Neural progenitor cell (in vitro differentiated cells): ENCODE measurements around the gene COPS2. TPM values are rescaled to one million over a fixed set of nuclear protein-coding genes. Genes with fewer than 3 reads are reported as not detected.

Source experiments
- DNase-seq: peaks from one replicate; pipeline ENCODE4 v3.0.0-alpha.2; 2016; ENCODE audit warnings: low spot score
- H2AFZ ChIP-seq: fragments of 200-600 bp; sonication (generic); replicated peaks from 2 replicates; pipeline ENCODE4 v1.6.1; 2016; ENCODE audit warnings: antibody characterized with exemption
- H3F3A ChIP-seq: fragments of 200-600 bp; sonication (generic); 2 replicates; pipeline ENCODE4 v1.6.1; 2016; ENCODE audit warnings: antibody characterized with exemption, low read depth
- H3K27ac ChIP-seq: fragments of 200-600 bp; sonication (generic); 2 replicates; pipeline ENCODE4 v1.5.1; 2016; ENCODE audit warnings: mild to moderate bottlenecking
- H3K27me3 ChIP-seq: fragments of 200-600 bp; sonication (generic); 2 replicates; pipeline ENCODE4 v1.6.1; 2016; ENCODE audit warnings: mild to moderate bottlenecking, moderate library complexity
- H3K36me3 ChIP-seq: fragments of 200-600 bp; sonication (generic); 2 replicates; pipeline ENCODE4 v1.5.1; 2016
- H3K4me1 ChIP-seq: fragments of 200-600 bp; sonication (generic); 2 replicates; pipeline ENCODE4 v1.6.1; 2016; ENCODE audit warnings: mixed run types
- H3K4me2 ChIP-seq: fragments of 200-600 bp; sonication (generic); 2 replicates; pipeline ENCODE4 v1.6.1; 2016
- H3K4me3 ChIP-seq: fragments of 200-600 bp; sonication (generic); 2 replicates; pipeline ENCODE4 v1.5.1; 2016
- H3K79me2 ChIP-seq: fragments of 200-600 bp; sonication (generic); 2 replicates; pipeline ENCODE4 v1.6.1; 2016; ENCODE audit warnings: low read depth
- H3K9ac ChIP-seq: fragments of 200-600 bp; sonication (generic); 2 replicates; pipeline ENCODE4 v1.6.1; 2016
- H3K9me3 ChIP-seq: fragments of 200-600 bp; sonication (generic); 2 replicates; pipeline ENCODE4 v1.5.1; 2016; ENCODE audit warnings: low read depth
- H4K20me1 ChIP-seq: fragments of 200-600 bp; sonication (generic); 2 replicates; pipeline ENCODE4 v1.6.1; 2016; ENCODE audit warnings: low read depth
- H3K27ac Mint-ChIP-seq: 3 replicates; pipeline ENCODE4 v1.8.0; 2021; ENCODE audit warnings: mixed read lengths
- H3K27me3 Mint-ChIP-seq: 2 replicates; pipeline ENCODE4 v1.8.0; 2022; ENCODE audit warnings: low read depth, mild to moderate bottlenecking, inconsistent platforms, moderate library complexity, mixed read lengths; ENCODE audit not compliant: insufficient read depth
- H3K36me3 Mint-ChIP-seq: 3 replicates; pipeline ENCODE4 v1.8.0; 2021; ENCODE audit warnings: mixed read lengths
- H3K4me1 Mint-ChIP-seq: 3 replicates; pipeline ENCODE4 v1.8.0; 2021; ENCODE audit warnings: mixed read lengths
- H3K4me3 Mint-ChIP-seq: 3 replicates; pipeline ENCODE4 v1.8.0; 2021; ENCODE audit warnings: mild to moderate bottlenecking, moderate library complexity, mixed read lengths
- H3K9me3 Mint-ChIP-seq: 3 replicates; pipeline ENCODE4 v1.8.0; 2020; ENCODE audit warnings: mixed read lengths
- EZH2 ChIP-seq: fragments of 200-600 bp; sonication (generic); IDR thresholded peaks from 2 replicates; pipeline ENCODE4 v1.6.1; 2017; ENCODE audit warnings: antibody characterized with exemption, mild to moderate bottlenecking, moderate library complexity
- EZH2phosphoT487 ChIP-seq: fragments of 200-600 bp; sonication (generic); IDR thresholded peaks from 2 replicates; pipeline ENCODE4 v1.6.1; 2017; ENCODE audit warnings: antibody characterized with exemption
- total RNA-seq: library from RNA; depleted of rRNA; stranded (reverse); fragments of >200 nt; gene quantifications from 2 replicates; pipeline ENCODE4 v1.2.3, GENCODE V29; 2015; ENCODE audit warnings: low replicate concordance
- TF ChIP-seq, protein P1 (sequence below): fragments of 200-600 bp; sonication (generic); IDR thresholded peaks from 2 replicates; pipeline ENCODE4 v1.5.1; 2017; ENCODE audit warnings: antibody characterized with exemption, mild to moderate bottlenecking

The COPS2 gene
- total RNA-seq, result 86.2 and 163 TPM in 2 replicates

DNA sequence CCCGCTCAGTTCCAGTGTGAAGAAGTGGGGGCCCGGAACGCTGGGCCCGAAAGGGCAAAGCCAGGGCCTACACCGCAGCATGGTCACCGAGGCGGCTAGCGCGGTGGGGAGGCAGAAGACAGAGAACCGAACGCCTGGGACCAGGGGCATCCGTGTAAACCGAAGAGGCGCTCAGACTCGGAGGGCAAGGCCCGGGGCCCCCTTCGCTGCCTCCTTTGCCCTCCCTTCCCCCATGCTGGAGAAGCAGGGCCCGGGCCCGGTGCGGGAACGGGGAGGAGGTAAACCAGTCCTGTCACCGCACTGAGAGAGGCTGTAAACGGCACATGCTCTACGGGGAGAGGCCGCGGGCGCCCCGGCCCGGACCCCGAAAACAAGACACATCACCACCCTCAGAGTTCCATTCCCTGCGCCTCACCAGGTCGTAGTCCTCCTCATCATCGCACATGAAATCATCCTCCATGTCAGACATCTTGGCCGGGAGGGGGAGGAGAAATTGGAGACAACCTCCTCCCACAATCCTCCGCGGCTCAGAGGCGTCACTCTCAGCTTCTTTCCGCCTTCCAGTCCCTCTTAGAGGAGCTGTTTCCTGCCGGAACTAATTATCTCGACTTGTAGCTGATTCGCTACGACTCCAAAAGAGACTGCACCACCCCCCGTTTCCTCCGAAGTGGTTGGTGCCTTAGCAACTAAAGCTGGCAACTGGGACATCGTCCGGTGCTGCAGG lies at the start of gene COPS2:
Gene COPS2, minus strand, starts transcription at position 490 of the 724 bp plus-strand sequence. Its CDS starts 21 bp downstream, at position 469.
- Histone ChIP-seq H3K4me1 (peaks cover 18% of the 10 kb centered on the region), H3K4me3 (peak within 1 kb of the TSS; percentile 96), H3K9ac (peak within 1 kb of the TSS; percentile 95), H4K20me1 (peaks cover 13% of the 10 kb centered on the region), H3K4me2 (peak within 1 kb of the TSS; percentile 95), H3K27ac (peak within 1 kb of the TSS; percentile 57), H3K79me2 (peaks cover 67% of the 10 kb centered on the region), H3F3A (peaks cover 9% of the 10 kb centered on the region), H3K36me3 (no peaks in the 10 kb centered on the region), H3K9me3 (no peaks in the 10 kb centered on the region), H2AFZ (peak within 1 kb of the TSS; percentile 98), H3K27me3 (no peaks in the 10 kb centered on the region)
- no peaks in the 10 kb centered on the region for H3K36me3 Mint-ChIP-seq
- peak within 1 kb of the TSS; percentile 99 for H3K27ac Mint-ChIP-seq
- no peaks in the 10 kb centered on the region for H3K9me3 Mint-ChIP-seq
- H3K27me3 Mint-ChIP-seq, result peaks cover 2% of the 10 kb centered on the region
- peak within 1 kb of the TSS; percentile 100 for H3K4me3 Mint-ChIP-seq
- TF ChIP-seq EZH2phosphoT487 (no peak), EZH2 (no peak)
- TF ChIP-seq, protein P1, sequence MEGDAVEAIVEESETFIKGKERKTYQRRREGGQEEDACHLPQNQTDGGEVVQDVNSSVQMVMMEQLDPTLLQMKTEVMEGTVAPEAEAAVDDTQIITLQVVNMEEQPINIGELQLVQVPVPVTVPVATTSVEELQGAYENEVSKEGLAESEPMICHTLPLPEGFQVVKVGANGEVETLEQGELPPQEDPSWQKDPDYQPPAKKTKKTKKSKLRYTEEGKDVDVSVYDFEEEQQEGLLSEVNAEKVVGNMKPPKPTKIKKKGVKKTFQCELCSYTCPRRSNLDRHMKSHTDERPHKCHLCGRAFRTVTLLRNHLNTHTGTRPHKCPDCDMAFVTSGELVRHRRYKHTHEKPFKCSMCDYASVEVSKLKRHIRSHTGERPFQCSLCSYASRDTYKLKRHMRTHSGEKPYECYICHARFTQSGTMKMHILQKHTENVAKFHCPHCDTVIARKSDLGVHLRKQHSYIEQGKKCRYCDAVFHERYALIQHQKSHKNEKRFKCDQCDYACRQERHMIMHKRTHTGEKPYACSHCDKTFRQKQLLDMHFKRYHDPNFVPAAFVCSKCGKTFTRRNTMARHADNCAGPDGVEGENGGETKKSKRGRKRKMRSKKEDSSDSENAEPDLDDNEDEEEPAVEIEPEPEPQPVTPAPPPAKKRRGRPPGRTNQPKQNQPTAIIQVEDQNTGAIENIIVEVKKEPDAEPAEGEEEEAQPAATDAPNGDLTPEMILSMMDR, result peak; percentile 3
- peak; percentile 98 for DNase-seq
- H3K4me1 Mint-ChIP-seq, result peaks cover 24% of the 10 kb centered on the region

DNA sequence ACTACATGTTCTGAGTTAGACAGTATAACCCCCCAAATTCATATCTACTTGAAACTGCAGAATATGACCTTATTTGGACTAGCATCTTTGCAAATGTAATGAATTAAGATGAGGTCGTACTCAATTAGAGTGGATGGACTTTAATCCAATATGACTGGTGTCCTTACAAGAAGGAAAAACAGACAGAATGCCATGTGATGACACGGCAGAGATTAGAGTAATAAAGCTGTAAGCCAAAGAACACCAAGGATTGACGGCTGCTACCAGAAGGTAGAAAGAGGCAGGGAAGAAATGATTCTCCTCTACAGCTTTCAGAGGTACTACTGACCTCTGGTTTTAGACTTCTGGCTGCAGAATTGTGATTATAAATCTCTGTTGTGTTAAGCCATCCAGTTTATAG lies 44.9 kb upstream of the COPS2 start:
- H3K4me3 ChIP-seq, result no peak overlapping the region
- no peak overlapping the region for H3K4me2 ChIP-seq
- H2AFZ ChIP-seq, result no peak overlapping the region
- TF ChIP-seq EZH2 (no peak), EZH2phosphoT487 (no peak)
- TF ChIP-seq, protein P1, result no peak
- H4K20me1 ChIP-seq, result no peaks in the 10 kb centered on the region
- no peaks in the 10 kb centered on the region for H3K9me3 ChIP-seq
- H3K36me3 Mint-ChIP-seq, result peaks cover 2% of the 10 kb centered on the region
- no peaks in the 10 kb centered on the region for H3F3A ChIP-seq
- H3K9me3 Mint-ChIP-seq, result no peaks in the 10 kb centered on the region
- no peak overlapping the region for H3K9ac ChIP-seq
- H3K27me3 Mint-ChIP-seq, result no peaks in the 10 kb centered on the region
- no peaks in the 10 kb centered on the region for H3K79me2 ChIP-seq
- no peak overlapping the region for H3K27ac Mint-ChIP-seq
- no peaks in the 10 kb centered on the region for H3K4me1 Mint-ChIP-seq
- no peak overlapping the region for H3K4me3 Mint-ChIP-seq
- H3K27ac ChIP-seq, result no peak overlapping the region
- H3K4me1 ChIP-seq, result no peaks in the 10 kb centered on the region
- no peak for DNase-seq
- H3K27me3 ChIP-seq, result no peaks in the 10 kb centered on the region
- peaks cover 9% of the 10 kb centered on the region for H3K36me3 ChIP-seq

DNA sequence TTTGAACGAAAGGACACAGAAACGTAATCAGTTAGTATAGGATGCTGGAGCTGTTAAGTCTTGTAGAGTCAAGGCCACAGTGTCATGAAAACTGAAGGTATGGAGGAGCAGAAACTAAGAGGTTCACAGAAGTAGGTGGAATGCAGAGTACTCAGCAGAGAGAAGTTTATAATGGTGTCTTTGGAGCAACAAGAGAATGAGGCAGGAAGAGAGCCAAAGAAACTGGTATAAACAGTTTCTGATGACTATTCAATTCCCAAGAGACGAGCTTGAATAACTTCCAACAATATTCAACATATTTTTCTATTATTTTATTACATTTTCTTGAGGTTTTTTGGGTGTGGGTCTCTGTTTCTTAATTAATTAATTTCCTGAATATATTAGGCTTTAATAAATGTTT lies 44.3 kb upstream of the COPS2 start:
- no peak overlapping the region for H3K27ac ChIP-seq
- H3F3A ChIP-seq, result no peaks in the 10 kb centered on the region
- peaks cover 2% of the 10 kb centered on the region for H3K36me3 Mint-ChIP-seq
- H3K79me2 ChIP-seq, result no peaks in the 10 kb centered on the region
- H3K9me3 Mint-ChIP-seq, result no peaks in the 10 kb centered on the region
- no peak overlapping the region for H2AFZ ChIP-seq
- no peaks in the 10 kb centered on the region for H3K27me3 Mint-ChIP-seq
- H4K20me1 ChIP-seq, result no peaks in the 10 kb centered on the region
- TF ChIP-seq EZH2phosphoT487 (no peak), EZH2 (no peak)
- TF ChIP-seq, protein P1, result no peak
- no peak overlapping the region for H3K4me3 Mint-ChIP-seq
- no peaks in the 10 kb centered on the region for H3K4me1 ChIP-seq
- H3K9me3 ChIP-seq, result no peaks in the 10 kb centered on the region
- no peak overlapping the region for H3K4me3 ChIP-seq
- no peak overlapping the region for H3K4me2 ChIP-seq
- no peak overlapping the region for H3K27ac Mint-ChIP-seq
- H3K4me1 Mint-ChIP-seq, result no peaks in the 10 kb centered on the region
- H3K36me3 ChIP-seq, result peaks cover 7% of the 10 kb centered on the region
- no peaks in the 10 kb centered on the region for H3K27me3 ChIP-seq
- DNase-seq, result no peak
- H3K9ac ChIP-seq, result no peak overlapping the region
